GM19328 (cell line): ENCODE measurements around the gene AP2A2.
A peak's percentile ranks its signal among the peaks of the same experiment; 100 is the strongest.

Experiments used
- ATAC-seq: cut with Tn5 transposase; IDR thresholded peaks from one replicate; pipeline ENCODE4 v1.9.1; 2021; ENCODE audit warnings: mild to moderate bottlenecking, moderate library complexity; ENCODE audit not compliant: unreplicated experiment

Gene AP2A2

GRCh38 chr11:898540-899190 lies 27.0 kb upstream of the AP2A2 start:
- ATAC-seq: no peak

- no peak for ATAC-seq
Observed at GRCh38 chr11:899724-900123, 25.9 kb upstream of the AP2A2 start.

GRCh38 chr11:900545-900944 lies 25.1 kb upstream of the AP2A2 start:
- no peak for ATAC-seq

- no peak for ATAC-seq
Observed at GRCh38 chr11:901452-902061, 24.1 kb upstream of the AP2A2 start.

GRCh38 chr11:904380-904779 lies 21.3 kb upstream of the AP2A2 start:
- ATAC-seq: no peak

GRCh38 chr11:905952-906351 lies 19.7 kb upstream of the AP2A2 start:
- ATAC-seq: no peak

- ATAC-seq: no peak
Observed at GRCh38 chr11:907668-908067, 18.0 kb upstream of the AP2A2 start.

GRCh38 chr11:908273-908672 lies 17.4 kb upstream of the AP2A2 start:
- ATAC-seq: no peak

- ATAC-seq: no peak
Observed at GRCh38 chr11:909406-909805, 16.3 kb upstream of the AP2A2 start.

GRCh38 chr11:910044-910588 lies 15.6 kb upstream of the AP2A2 start:
- no peak for ATAC-seq

- ATAC-seq: peak; percentile 83
Observed at GRCh38 chr11:910589-911030, 15.1 kb upstream of the AP2A2 start, which contains the start of gene CHID1. Gene CHID1, minus strand, starts transcription at chr11:910810. Its CDS starts 5,994 bp downstream, at chr11:904816.

- ATAC-seq: peak; percentile 39
Observed at GRCh38 chr11:911031-911889, 14.4 kb upstream of the AP2A2 start.

- no peak for ATAC-seq
Observed at GRCh38 chr11:911890-912219, 13.8 kb upstream of the AP2A2 start.

GRCh38 chr11:912266-912665 lies 13.4 kb upstream of the AP2A2 start:
- ATAC-seq: no peak

GRCh38 chr11:913043-913442 lies 12.6 kb upstream of the AP2A2 start:
- ATAC-seq: no peak

GRCh38 chr11:914204-914603 lies 11.5 kb upstream of the AP2A2 start:
- no peak for ATAC-seq

- no peak for ATAC-seq
Observed at GRCh38 chr11:914747-915501, 10.7 kb upstream of the AP2A2 start.

- ATAC-seq: no peak
Observed at GRCh38 chr11:917426-917825, 8.2 kb upstream of the AP2A2 start.

- ATAC-seq: no peak
Observed at GRCh38 chr11:921921-922678, 3.6 kb upstream of the AP2A2 start.
